GM13977 (cell line): ENCODE results near the gene MRPL12.

Experiments
- DNase-seq: peaks from one replicate; pipeline ENCODE4 v3.0.0; 2012; ENCODE audit warnings: low spot score
- in situ Hi-C: fragments of 300-500 bp; cut with MboI; formaldehyde crosslinking; loops from one replicate; pipeline ENCODE4 v1.12.0; 2022; ENCODE audit warnings: low sequenced_read_pairs, low pct_unique_long_range_greater_than_20kb, mixed read lengths, inconsistent platforms; ENCODE audit not compliant: unreplicated experiment
- TF ChIP-seq, protein P1 (sequence below): IDR thresholded peaks from 2 replicates; pipeline ENCODE4 v1.5.1; 2012; ENCODE audit warnings: mild to moderate bottlenecking, control low read depth; ENCODE audit not compliant: insufficient read depth; ENCODE audit errors: extremely low read depth, missing control alignments

Gene MRPL12

DNA sequence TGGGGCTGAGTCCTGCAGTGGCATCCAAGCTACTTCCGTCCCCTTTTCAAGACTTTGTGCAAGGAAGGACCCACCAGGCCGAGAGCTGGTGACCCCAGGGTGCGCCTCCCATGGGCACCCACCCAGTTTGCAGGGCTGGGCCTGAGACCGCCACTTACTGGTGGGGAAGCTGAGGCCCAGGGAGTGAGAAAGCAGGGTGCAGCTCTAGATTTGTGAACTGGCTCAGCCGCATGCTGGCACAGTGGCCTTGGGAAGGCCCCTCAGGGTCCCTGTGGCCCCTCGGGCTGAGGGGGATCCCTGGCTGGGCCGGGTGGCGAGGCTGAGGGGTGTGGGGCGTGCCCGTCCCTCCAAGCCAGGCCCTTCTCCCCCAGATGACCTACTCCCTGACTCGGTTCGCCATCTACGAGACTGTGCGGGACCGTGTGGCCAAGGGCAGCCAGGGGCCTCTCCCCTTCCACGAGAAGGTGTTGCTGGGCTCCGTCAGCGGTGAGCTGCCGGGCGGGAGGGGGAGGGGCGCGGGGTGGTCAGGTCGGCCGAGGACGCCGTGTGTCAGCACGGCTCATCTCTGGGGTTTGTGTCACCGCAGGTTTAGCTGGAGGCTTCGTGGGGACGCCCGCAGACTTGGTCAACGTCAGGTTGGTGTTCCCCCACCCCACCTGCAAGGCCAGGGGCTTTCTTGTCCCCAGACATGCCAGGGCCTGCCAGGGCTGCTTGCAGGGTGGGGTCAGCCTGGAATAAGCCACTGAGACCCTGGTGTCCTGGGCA, 12.1 kb downstream of the MRPL12 start:
- in situ Hi-C loops: no loop called here
- TF ChIP-seq, protein P1, sequence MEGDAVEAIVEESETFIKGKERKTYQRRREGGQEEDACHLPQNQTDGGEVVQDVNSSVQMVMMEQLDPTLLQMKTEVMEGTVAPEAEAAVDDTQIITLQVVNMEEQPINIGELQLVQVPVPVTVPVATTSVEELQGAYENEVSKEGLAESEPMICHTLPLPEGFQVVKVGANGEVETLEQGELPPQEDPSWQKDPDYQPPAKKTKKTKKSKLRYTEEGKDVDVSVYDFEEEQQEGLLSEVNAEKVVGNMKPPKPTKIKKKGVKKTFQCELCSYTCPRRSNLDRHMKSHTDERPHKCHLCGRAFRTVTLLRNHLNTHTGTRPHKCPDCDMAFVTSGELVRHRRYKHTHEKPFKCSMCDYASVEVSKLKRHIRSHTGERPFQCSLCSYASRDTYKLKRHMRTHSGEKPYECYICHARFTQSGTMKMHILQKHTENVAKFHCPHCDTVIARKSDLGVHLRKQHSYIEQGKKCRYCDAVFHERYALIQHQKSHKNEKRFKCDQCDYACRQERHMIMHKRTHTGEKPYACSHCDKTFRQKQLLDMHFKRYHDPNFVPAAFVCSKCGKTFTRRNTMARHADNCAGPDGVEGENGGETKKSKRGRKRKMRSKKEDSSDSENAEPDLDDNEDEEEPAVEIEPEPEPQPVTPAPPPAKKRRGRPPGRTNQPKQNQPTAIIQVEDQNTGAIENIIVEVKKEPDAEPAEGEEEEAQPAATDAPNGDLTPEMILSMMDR: no peak
- DNase-seq: no peak

DNA sequence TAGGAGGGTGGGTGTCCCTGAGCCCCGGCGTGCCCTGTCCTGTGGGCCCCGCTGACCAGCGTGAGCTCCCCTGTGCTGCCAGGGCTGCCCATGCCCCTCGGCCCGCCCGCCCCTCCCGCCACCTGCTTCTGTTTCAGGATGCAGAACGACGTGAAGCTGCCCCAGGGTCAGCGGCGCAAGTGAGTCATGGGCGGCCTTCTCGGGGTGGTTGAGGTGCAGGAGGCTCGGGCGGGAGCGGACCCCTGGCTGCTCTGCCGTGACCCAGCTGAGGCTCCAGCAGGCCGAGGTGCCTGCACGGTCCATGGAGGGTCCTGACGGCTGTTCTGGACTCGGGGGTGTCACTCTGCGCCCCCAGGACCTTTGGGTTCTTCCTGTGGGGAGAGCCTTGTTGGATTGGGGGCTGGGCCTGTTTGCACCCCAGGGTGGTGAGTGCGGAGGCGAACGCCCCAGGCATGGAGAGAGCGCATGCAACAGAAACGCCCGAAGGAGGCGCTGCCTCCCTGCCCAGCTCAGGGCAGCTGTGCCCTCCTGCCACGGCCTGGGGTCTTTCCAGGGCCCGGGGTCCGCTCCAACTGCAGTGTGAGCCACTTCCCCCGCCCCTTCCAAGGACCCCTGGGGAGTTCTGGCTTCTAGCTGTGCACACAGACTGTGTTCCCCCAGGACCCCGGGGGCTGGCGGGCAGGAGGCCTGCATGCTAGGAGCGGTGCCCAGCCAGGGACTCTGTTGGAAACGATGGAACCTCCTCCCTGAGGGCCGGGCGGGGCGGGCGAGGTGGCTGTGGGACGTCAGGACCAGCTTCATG, 12.9 kb downstream of the MRPL12 start:
- DNase-seq: no peak
- in situ Hi-C loops: no loop called here
- TF ChIP-seq, protein P1: no peak

DNA sequence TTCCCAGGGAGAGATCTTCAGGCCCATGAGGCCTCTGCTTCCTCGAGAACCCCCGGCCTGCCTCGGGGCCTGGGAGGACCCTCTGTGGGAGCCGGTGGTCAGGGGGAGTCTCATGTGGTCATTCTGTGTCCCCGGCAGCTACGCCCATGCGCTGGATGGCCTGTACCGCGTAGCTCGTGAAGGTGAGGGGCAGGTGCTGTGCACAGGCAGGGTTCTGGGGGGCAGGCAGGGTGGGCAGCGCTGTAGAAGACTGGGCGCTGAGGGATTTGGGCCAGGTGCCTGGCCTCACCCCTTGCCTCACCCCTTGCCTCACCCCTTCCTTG, 13.5 kb downstream of the MRPL12 start:
- in situ Hi-C loops: no loop called here
- no peak for DNase-seq
- TF ChIP-seq, protein P1: no peak

DNA sequence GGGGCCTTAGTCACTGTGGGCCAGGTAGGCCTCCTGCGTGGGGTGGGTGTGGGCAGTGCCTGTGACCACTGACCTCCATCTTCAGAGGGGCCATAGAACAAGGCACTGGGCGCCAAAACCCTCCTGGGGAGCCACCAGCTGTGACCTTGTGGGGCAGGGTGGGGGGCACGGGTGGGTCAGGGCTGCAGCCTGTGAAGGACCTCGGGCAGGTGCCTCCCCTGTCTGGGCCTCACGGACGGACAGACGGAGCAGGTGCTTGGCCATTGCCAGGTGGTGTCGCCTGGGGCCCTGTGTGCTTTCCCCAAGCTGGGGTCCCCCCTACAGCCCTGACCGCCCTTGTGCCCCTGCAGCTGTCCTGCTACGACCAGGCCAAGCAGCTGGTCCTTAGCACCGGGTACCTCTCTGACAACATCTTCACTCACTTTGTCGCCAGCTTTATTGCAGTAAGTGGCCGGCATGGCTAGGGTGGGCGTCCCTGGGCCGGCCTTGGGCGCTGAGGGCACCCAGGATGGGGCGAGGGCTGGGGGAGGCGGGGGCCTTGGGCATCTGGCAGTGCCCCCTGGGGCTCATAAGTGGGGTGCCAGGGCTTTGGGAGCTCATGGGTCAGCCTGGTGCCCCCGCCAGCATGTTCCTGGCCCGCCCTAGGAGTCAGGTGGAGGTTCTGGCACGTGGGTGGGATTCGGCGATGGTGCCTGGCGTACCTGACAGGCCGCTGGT, 14.0 kb downstream of the MRPL12 start:
- TF ChIP-seq, protein P1: no peak
- in situ Hi-C loops: no loop called here

DNA sequence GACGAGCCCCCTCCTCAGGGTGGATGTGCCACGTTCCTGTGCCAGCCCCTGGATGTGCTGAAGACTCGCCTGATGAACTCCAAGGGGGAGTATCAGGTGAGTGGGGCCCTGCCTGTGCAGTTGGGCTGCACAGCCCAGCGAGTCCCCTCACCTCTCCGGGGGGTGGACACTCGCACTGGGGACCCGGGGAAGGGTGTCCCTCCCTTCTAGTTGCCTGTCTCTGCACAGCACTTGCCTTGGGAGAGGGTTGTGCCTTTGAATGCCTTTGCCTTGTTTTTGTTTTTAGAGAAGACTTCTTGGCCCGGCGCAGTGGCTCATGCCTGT, 14.6 kb downstream of the MRPL12 start:
- in situ Hi-C loops: no loop called here
- no peak for DNase-seq
- TF ChIP-seq, protein P1: no peak

More for the DNA sequence above, 14.0 kb downstream of the MRPL12 start:
- no peak for DNase-seq

DNA sequence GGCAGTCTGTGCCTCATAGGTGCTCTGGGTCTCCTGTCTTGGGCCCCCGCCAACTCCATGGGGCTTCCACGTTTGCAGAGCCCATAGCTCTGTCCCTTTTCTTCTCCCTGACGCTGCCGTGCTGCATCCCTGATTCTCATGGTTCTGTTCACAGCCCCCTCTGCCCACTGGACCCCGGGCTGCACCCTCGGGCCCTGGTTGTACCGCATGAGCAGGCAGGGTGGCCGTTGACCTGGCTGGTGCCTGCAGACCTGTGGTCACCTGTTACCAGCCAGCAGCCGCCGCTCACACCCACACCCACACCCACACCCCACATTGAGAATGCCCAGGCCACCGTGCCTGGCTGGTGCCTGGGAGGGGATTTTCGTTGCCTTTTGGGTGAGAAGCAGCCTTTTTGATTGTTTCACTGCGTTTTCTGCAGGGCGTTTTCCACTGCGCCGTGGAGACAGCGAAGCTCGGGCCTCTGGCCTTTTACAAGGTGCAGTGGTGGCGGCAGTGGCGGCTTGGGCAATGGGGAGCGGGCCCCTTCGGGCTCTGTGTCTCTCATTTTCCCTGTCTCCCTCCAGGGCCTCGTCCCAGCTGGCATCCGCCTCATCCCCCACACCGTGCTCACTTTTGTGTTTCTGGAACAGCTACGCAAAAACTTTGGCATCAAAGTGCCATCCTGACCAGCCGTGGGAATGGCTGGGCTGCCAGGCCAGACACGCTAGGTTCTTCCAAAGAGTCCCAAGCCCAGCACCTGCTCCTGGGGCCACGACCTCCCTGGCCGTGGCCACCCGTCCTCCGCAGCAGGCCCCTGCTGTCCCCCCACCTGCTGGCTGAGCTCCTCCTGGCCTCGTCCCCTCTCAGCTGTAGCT, 16.5 kb downstream of the MRPL12 start:
- TF ChIP-seq, protein P1: no peak
- in situ Hi-C loops: no loop called here
- DNase-seq: no peak
